ENCODE results near the gene ACAA1.

DNA sequence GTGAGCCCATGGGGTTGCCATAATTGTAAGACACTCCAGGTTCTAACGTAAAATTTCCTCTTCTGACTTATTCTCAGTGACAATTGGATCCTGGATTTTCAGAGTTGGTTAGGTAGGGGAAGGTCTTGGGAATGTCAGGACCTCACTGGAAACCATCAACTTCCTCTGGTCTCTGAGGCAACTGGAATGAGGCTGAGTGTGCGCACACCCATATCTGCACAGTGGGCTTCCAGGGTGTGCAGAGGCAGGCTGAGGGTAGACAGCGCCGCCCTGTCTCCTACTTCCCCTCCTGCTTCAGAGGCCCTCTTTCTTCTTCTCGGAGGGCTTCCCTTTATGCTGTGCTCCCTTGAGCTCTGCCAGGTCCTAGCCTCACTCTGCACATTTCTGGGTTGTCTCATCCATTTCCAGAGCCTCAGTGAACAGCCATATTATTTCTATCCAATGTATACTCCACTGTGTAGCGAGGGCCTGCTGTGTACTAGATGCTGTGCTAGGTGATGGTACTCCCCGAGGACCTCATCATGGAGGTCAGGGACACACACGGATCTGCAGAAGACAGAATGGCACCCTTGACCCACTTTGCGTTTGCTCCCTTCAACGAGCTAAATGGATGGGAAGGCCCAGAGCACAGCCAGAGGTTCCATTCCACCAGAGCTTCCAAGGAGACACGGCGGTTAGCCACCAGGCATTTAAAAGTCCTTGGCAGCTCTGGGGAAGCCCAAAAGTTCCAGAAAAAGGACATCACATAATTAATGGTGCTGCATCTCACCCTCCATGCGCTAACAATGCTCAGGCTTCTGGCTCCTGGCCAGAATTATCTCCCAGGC is 18.3 kb downstream of the ACAA1 start:
- TF ChIP-seq EP300 (IDR thresholded peaks at IDR 0.05; ENCODE audit: low read depth) (no peak), POLR2AphosphoS5 (IDR thresholded peaks at IDR 0.05) (no peak)
- TF ChIP-seq, protein P1, sequence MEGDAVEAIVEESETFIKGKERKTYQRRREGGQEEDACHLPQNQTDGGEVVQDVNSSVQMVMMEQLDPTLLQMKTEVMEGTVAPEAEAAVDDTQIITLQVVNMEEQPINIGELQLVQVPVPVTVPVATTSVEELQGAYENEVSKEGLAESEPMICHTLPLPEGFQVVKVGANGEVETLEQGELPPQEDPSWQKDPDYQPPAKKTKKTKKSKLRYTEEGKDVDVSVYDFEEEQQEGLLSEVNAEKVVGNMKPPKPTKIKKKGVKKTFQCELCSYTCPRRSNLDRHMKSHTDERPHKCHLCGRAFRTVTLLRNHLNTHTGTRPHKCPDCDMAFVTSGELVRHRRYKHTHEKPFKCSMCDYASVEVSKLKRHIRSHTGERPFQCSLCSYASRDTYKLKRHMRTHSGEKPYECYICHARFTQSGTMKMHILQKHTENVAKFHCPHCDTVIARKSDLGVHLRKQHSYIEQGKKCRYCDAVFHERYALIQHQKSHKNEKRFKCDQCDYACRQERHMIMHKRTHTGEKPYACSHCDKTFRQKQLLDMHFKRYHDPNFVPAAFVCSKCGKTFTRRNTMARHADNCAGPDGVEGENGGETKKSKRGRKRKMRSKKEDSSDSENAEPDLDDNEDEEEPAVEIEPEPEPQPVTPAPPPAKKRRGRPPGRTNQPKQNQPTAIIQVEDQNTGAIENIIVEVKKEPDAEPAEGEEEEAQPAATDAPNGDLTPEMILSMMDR (IDR thresholded peaks at IDR 0.05) = no peak

Data from transverse colon (tissue), 4 donors.